Measurements from ENCODE around the gene KLHL10.
"Not testable (repeated sequence)": the region's sequence is repeated elsewhere in the genome, so short reads cannot be mapped to it uniquely, and the experiment has no call there.

Gene KLHL10

GRCh38 chr17:41844971-41845370 lies 7.3 kb downstream of the KLHL10 start:
- no peak overlapping the region for H3K27ac ChIP-seq
- H3K36me3 ChIP-seq (replicated peaks): no peaks in the 10 kb centered on the region
- no peak overlapping the region for H3K4me3 ChIP-seq (ENCODE audit: low read depth, low read length)
- no peak for DNase-seq
- no peaks in the 10 kb centered on the region for H3K27me3 ChIP-seq (replicated peaks)
- in situ Hi-C loops (cut with HindIII; ENCODE audit: low pct_ligation_motif_present, low sequenced_read_pairs): no loop called here
- no peak for TF ChIP-seq CTCF (IDR thresholded peaks at IDR 0.05; ENCODE audit: low read depth, low read length, missing control alignments)

- Histone ChIP-seq H3K36me3 (replicated peaks) (peaks cover 1% of the 10 kb centered on the region), H3K4me3 (ENCODE audit: low read depth, low read length) (no peak overlapping the region), H3K27me3 (replicated peaks) (no peaks in the 10 kb centered on the region), H3K27ac (no peak overlapping the region)
- no peak for TF ChIP-seq CTCF (IDR thresholded peaks at IDR 0.05; ENCODE audit: low read depth, low read length, missing control alignments)
- no peak for DNase-seq
- in situ Hi-C loops (cut with HindIII; ENCODE audit: low pct_ligation_motif_present, low sequenced_read_pairs): no loop called here
These were observed 11.2 kb downstream of the KLHL10 start for GRCh38 chr17:41848788-41849187.

- Histone ChIP-seq H3K36me3 (replicated peaks) (peaks cover 8% of the 10 kb centered on the region), H3K4me3 (ENCODE audit: low read depth, low read length) (no peak overlapping the region), H3K27ac (no peak overlapping the region), H3K27me3 (replicated peaks) (no peaks in the 10 kb centered on the region)
- TF ChIP-seq CTCF (IDR thresholded peaks at IDR 0.05; ENCODE audit: low read depth, low read length, missing control alignments): no peak
- DNase-seq: no peak
- in situ Hi-C loops (cut with HindIII; ENCODE audit: low pct_ligation_motif_present, low sequenced_read_pairs): no loop called here
These were observed 11.8 kb downstream of the KLHL10 start for GRCh38 chr17:41849251-41849990.

GRCh38 chr17:41851382-41851781 lies 13.8 kb downstream of the KLHL10 start:
- in situ Hi-C loops (cut with HindIII; ENCODE audit: low pct_ligation_motif_present, low sequenced_read_pairs); H3K27me3 ChIP-seq (replicated peaks); DNase-seq; H3K27ac ChIP-seq; H3K4me3 ChIP-seq (ENCODE audit: low read depth, low read length): not testable (repeated sequence)
- H3K36me3 ChIP-seq (replicated peaks): peaks cover 11% of the 10 kb centered on the region

- no peak for TF ChIP-seq CTCF (IDR thresholded peaks at IDR 0.05; ENCODE audit: low read depth, low read length, missing control alignments)
- no peak for DNase-seq
- Histone ChIP-seq H3K4me3 (ENCODE audit: low read depth, low read length) (no peak overlapping the region), H3K27ac (no peak overlapping the region), H3K27me3 (replicated peaks) (no peaks in the 10 kb centered on the region), H3K36me3 (replicated peaks) (no peaks in the 10 kb centered on the region)
- in situ Hi-C loops (cut with HindIII; ENCODE audit: low pct_ligation_motif_present, low sequenced_read_pairs): no loop called here
These were observed 22.8 kb downstream of the KLHL10 start for GRCh38 chr17:41860254-41860931.

GRCh38 chr17:41863074-41863848 lies 25.6 kb downstream of the KLHL10 start:
- in situ Hi-C loops (cut with HindIII; ENCODE audit: low pct_ligation_motif_present, low sequenced_read_pairs): no loop called here
- Histone ChIP-seq H3K27ac (no peak overlapping the region), H3K36me3 (replicated peaks) (peaks cover 16% of the 10 kb centered on the region), H3K4me3 (ENCODE audit: low read depth, low read length) (no peak overlapping the region), H3K27me3 (replicated peaks) (no peaks in the 10 kb centered on the region)
- DNase-seq: no peak
- no peak for TF ChIP-seq CTCF (IDR thresholded peaks at IDR 0.05; ENCODE audit: low read depth, low read length, missing control alignments)
